NOMO-1 treated with DMSO at 0.1 percent for 48 hours (cell line): ENCODE measurements around the gene WDR93.
"Not testable (repeated sequence)": the region's sequence is repeated elsewhere in the genome, so short reads cannot be mapped to it uniquely, and the experiment has no call there.

Source experiments
- DNase-seq: peaks from one replicate; lab custom pipeline; 2025; ENCODE audit not compliant: unreplicated experiment; lab: John Stamatoyannopoulos, UW

WDR93 gene

GRCh38 chr15:89784686-89784960, 94.0 kb downstream of the WDR93 start:
- no peak for DNase-seq

GRCh38 chr15:89785064-89785773, 94.6 kb downstream of the WDR93 start:
- no peak for DNase-seq

- DNase-seq: no peak
These were observed 95.1 kb downstream of the WDR93 start for GRCh38 chr15:89785774-89786140.

GRCh38 chr15:89787944-89788343, 97.3 kb downstream of the WDR93 start:
- no peak for DNase-seq

DNA sequence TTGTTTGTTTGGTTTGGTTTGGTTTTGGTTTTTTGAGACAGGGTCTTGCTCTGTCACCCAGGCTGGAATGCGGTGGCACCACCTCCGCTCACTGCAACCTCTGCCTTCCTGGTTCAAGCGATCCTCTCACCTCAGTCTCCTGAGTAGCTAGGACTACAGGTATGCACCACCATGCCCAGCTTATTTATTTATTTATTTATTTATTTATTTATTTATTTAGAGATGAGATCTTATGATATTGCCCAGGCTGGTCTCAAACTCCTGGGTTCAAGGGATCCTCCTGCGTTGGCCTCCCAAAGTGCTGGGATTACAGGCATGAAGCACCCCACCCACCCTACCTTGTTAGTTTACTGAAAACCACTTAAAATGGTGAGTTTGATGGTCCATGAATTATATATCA, 98.0 kb downstream of the WDR93 start:
- not testable (repeated sequence) for DNase-seq

- no peak for DNase-seq
These were observed 99.6 kb downstream of the WDR93 start for GRCh38 chr15:89790206-89790605.

DNA sequence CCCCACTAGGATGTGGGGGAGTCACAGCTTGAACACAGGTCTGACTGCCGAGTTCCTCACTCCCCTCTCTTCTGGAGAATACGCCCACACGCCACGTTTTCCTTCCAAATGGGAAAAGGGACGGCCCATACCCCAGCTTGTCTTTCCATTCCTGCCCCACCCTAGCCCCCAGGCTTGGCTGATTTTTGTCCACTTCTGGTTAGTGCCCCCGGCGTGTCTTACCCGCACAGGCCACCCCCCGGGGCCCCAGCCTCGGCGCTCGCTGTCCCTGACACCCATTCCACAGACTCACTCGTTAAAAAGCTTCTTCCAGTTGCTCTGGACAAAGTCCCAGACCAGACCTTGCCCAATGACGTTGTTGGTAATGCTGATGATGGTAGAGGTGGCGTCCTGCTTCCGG, 100.0 kb downstream of the WDR93 start:
- no peak for DNase-seq

- no peak for DNase-seq
These were observed 101.6 kb downstream of the WDR93 start for GRCh38 chr15:89792106-89792805.
